ENCODE results near the gene SALL4. TPM values are rescaled to one million over a fixed set of nuclear protein-coding genes. Genes with fewer than 3 reads are reported as not detected.
A peak's percentile ranks its signal among the peaks of the same experiment; 100 is the strongest.

SALL4 gene
- total RNA-seq, 2 donors from 2014 or later, result not detected

GRCh38 chr20:51750770-51751388, 51.4 kb downstream of the SALL4 start:
- no peak for TF ChIP-seq CTCF (IDR thresholded peaks at IDR 0.05)
- DNase-seq (ENCODE audit: low spot score) (no peak), ATAC-seq (ENCODE audit: insufficient number of reproducible peaks, low FRiP score, low read depth) (no peak)
- Histone ChIP-seq H3K27ac (peak overlapping the region; percentile 88 to 92), H3K4me3 (peak overlapping the region; percentile 36), H3K9me3 (no peaks in the 10 kb centered on the region), H3K4me1 (ENCODE audit: control insufficient read depth in 1 of 2, low read depth in 2 of 2) (peaks cover 28 to 40% of the 10 kb centered on the region in 2 donors), H3K27me3 (replicated peaks; ENCODE audit: insufficient read depth) (no peaks in the 10 kb centered on the region), H3K36me3 (no peaks in the 10 kb centered on the region)

- Histone ChIP-seq H3K4me1 (ENCODE audit: control insufficient read depth in 1 of 2, low read depth in 2 of 2) (peaks cover 28 to 40% of the 10 kb centered on the region in 2 donors), H3K9me3 (no peaks in the 10 kb centered on the region), H3K27ac (peak overlapping the region; percentile 88 to 92), H3K4me3 (peak overlapping the region; percentile 36), H3K36me3 (no peaks in the 10 kb centered on the region), H3K27me3 (replicated peaks; ENCODE audit: insufficient read depth) (no peaks in the 10 kb centered on the region)
- DNase-seq (ENCODE audit: low spot score), result peak; percentile 80
- ATAC-seq (ENCODE audit: insufficient number of reproducible peaks, low FRiP score, low read depth), result peak; percentile 85
- no peak for TF ChIP-seq CTCF (IDR thresholded peaks at IDR 0.05)
Measured at GRCh38 chr20:51750037-51750769, 52.1 kb downstream of the SALL4 start.

GRCh38 chr20:51749674-51750036, 52.7 kb downstream of the SALL4 start:
- Histone ChIP-seq H3K27me3 (replicated peaks; ENCODE audit: insufficient read depth) (no peaks in the 10 kb centered on the region), H3K4me1 (ENCODE audit: control insufficient read depth in 1 of 2, low read depth in 2 of 2) (peaks cover 28 to 40% of the 10 kb centered on the region in 2 donors), H3K4me3 (peak overlapping the region; percentile 33), H3K9me3 (no peaks in the 10 kb centered on the region), H3K27ac (peak overlapping the region; percentile 88 to 92), H3K36me3 (no peaks in the 10 kb centered on the region)
- no peak for ATAC-seq (ENCODE audit: insufficient number of reproducible peaks, low FRiP score, low read depth)
- no peak for DNase-seq (ENCODE audit: low spot score)
- TF ChIP-seq CTCF (IDR thresholded peaks at IDR 0.05), result no peak

GRCh38 chr20:51747182-51747911, 55.0 kb downstream of the SALL4 start:
- no peak for TF ChIP-seq CTCF (IDR thresholded peaks at IDR 0.05)
- H3K4me3 ChIP-seq, result no peak overlapping the region
- H3K4me1 ChIP-seq (ENCODE audit: control insufficient read depth in 1 of 2, low read depth in 2 of 2), result peaks cover 19 to 31% of the 10 kb centered on the region in 2 donors
- no peak overlapping the region for H3K27ac ChIP-seq
- H3K9me3 ChIP-seq, result no peaks in the 10 kb centered on the region
- H3K27me3 ChIP-seq (replicated peaks; ENCODE audit: insufficient read depth), result no peaks in the 10 kb centered on the region
- DNase-seq (ENCODE audit: low spot score) (no peak), ATAC-seq (ENCODE audit: insufficient number of reproducible peaks, low FRiP score, low read depth) (no peak)
- H3K36me3 ChIP-seq, result no peaks in the 10 kb centered on the region

- Histone ChIP-seq H3K36me3 (no peaks in the 10 kb centered on the region), H3K27me3 (replicated peaks; ENCODE audit: insufficient read depth) (no peaks in the 10 kb centered on the region), H3K4me3 (no peak overlapping the region), H3K4me1 (ENCODE audit: control insufficient read depth in 1 of 2, low read depth in 2 of 2) (peaks cover 11 to 24% of the 10 kb centered on the region in 2 donors), H3K27ac (no peak overlapping the region), H3K9me3 (no peaks in the 10 kb centered on the region)
- ATAC-seq (ENCODE audit: insufficient number of reproducible peaks, low FRiP score, low read depth) (no peak), DNase-seq (ENCODE audit: low spot score) (no peak)
- TF ChIP-seq CTCF (IDR thresholded peaks at IDR 0.05), result no peak
Measured at GRCh38 chr20:51745804-51746203, 56.5 kb downstream of the SALL4 start.
